ENCODE measurements around the gene PCDH20. TPM values are rescaled to one million over a fixed set of nuclear protein-coding genes. Genes with fewer than 3 reads are reported as not detected.

The PCDH20 gene, protein sequence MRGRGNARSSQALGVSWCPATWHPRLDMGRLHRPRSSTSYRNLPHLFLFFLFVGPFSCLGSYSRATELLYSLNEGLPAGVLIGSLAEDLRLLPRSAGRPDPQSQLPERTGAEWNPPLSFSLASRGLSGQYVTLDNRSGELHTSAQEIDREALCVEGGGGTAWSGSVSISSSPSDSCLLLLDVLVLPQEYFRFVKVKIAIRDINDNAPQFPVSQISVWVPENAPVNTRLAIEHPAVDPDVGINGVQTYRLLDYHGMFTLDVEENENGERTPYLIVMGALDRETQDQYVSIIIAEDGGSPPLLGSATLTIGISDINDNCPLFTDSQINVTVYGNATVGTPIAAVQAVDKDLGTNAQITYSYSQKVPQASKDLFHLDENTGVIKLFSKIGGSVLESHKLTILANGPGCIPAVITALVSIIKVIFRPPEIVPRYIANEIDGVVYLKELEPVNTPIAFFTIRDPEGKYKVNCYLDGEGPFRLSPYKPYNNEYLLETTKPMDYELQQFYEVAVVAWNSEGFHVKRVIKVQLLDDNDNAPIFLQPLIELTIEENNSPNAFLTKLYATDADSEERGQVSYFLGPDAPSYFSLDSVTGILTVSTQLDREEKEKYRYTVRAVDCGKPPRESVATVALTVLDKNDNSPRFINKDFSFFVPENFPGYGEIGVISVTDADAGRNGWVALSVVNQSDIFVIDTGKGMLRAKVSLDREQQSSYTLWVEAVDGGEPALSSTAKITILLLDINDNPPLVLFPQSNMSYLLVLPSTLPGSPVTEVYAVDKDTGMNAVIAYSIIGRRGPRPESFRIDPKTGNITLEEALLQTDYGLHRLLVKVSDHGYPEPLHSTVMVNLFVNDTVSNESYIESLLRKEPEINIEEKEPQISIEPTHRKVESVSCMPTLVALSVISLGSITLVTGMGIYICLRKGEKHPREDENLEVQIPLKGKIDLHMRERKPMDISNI
- not detected in 2 replicates for total RNA-seq

DNA sequence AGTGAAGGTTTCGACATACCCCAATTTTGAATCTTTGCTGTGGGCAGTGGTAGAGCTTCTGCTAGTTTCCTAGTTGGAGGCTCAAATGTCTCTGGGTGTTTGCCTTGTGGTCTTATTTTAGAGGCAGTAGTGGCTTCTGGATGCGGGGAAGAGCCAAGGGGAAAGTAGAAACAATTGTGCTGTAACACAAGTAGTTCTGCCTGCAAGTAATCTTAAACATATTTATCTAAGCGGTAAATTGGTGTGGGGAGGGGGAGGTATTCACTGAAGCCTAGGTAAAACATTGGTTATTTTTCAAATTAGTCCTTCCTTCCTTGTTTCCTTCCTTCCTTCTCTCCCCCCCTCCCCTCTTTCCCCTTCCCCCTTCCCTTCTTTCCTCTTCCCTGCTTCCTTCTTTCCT lies at the start of gene PCDH20:
Gene PCDH20 (minus strand): TSS at position 101 of the 400 bp plus-strand sequence. CDS start 691 bp downstream, outside the sequence.

Measured in smooth muscle cell of trachea (primary cell).